ENCODE data around the gene CCL21.

The CCL21 gene

GRCh38 chr9:34674440-34674839 lies 35.5 kb downstream of the CCL21 start:
- Histone ChIP-seq H3K9ac (ENCODE audit: low read length) (no peak overlapping the region), H3K27ac (ENCODE audit: low read depth, low read length, poor library complexity, severe bottlenecking) (no peak overlapping the region), H3K79me2 (ENCODE audit: insufficient read depth, low read length) (no peaks in the 10 kb centered on the region), H3K4me3 (ENCODE audit: low read depth, low read length, poor library complexity, severe bottlenecking) (no peak overlapping the region), H2AFZ (ENCODE audit: low read length) (no peak overlapping the region), H3F3A (ENCODE audit: insufficient read depth, low read length) (no peaks in the 10 kb centered on the region), H3K9me2 (ENCODE audit: low read depth, low read length) (no peaks in the 10 kb centered on the region), H3K4me1 (ENCODE audit: insufficient read depth, low read length, severe bottlenecking) (no peaks in the 10 kb centered on the region), H3K36me3 (ENCODE audit: insufficient read depth, low read length) (no peaks in the 10 kb centered on the region), H3K27me3 (ENCODE audit: insufficient read depth, low read length) (no peaks in the 10 kb centered on the region), H3K4me2 (ENCODE audit: low read length) (no peak overlapping the region), H4K20me1 (ENCODE audit: insufficient read depth, low read length) (no peaks in the 10 kb centered on the region), H3K9me3 (ENCODE audit: low read length) (no peaks in the 10 kb centered on the region)
- TF ChIP-seq EZH2 (IDR thresholded peaks at IDR 0.05; ENCODE audit: borderline replicate concordance, low read length) (no peak), CTCF (IDR thresholded peaks at IDR 0.05; ENCODE audit: low read length) (no peak)

- Histone ChIP-seq H4K20me1 (ENCODE audit: insufficient read depth, low read length) (no peaks in the 10 kb centered on the region), H3F3A (ENCODE audit: insufficient read depth, low read length) (no peaks in the 10 kb centered on the region), H3K4me2 (ENCODE audit: low read length) (no peak overlapping the region), H3K27ac (ENCODE audit: low read depth, low read length, poor library complexity, severe bottlenecking) (no peak overlapping the region), H3K9me3 (ENCODE audit: low read length) (no peaks in the 10 kb centered on the region), H3K9ac (ENCODE audit: low read length) (no peak overlapping the region), H3K4me1 (ENCODE audit: insufficient read depth, low read length, severe bottlenecking) (peaks cover 2% of the 10 kb centered on the region), H2AFZ (ENCODE audit: low read length) (no peak overlapping the region), H3K9me2 (ENCODE audit: low read depth, low read length) (no peaks in the 10 kb centered on the region), H3K4me3 (ENCODE audit: low read depth, low read length, poor library complexity, severe bottlenecking) (no peak overlapping the region), H3K27me3 (ENCODE audit: insufficient read depth, low read length) (no peaks in the 10 kb centered on the region), H3K36me3 (ENCODE audit: insufficient read depth, low read length) (no peaks in the 10 kb centered on the region), H3K79me2 (ENCODE audit: insufficient read depth, low read length) (no peaks in the 10 kb centered on the region)
- TF ChIP-seq CTCF (IDR thresholded peaks at IDR 0.05; ENCODE audit: low read length) (no peak), EZH2 (IDR thresholded peaks at IDR 0.05; ENCODE audit: borderline replicate concordance, low read length) (no peak)
Measured at GRCh38 chr9:34671307-34671706, 38.6 kb downstream of the CCL21 start.

GRCh38 chr9:34669809-34670562 lies 40.0 kb downstream of the CCL21 start:
- no peak overlapping the region for H3K4me3 ChIP-seq (ENCODE audit: low read depth, low read length, poor library complexity, severe bottlenecking)
- peaks cover 5% of the 10 kb centered on the region for H3K4me1 ChIP-seq (ENCODE audit: insufficient read depth, low read length, severe bottlenecking)
- no peaks in the 10 kb centered on the region for H3K9me3 ChIP-seq (ENCODE audit: low read length)

More at GRCh38 chr9:34669809-34670562, 40.0 kb downstream of the CCL21 start:
- H3K9ac ChIP-seq (ENCODE audit: low read length), result no peak overlapping the region
- H3K27me3 ChIP-seq (ENCODE audit: insufficient read depth, low read length), result no peaks in the 10 kb centered on the region
- no peaks in the 10 kb centered on the region for H3K9me2 ChIP-seq (ENCODE audit: low read depth, low read length)
- no peaks in the 10 kb centered on the region for H3K36me3 ChIP-seq (ENCODE audit: insufficient read depth, low read length)
- no peaks in the 10 kb centered on the region for H4K20me1 ChIP-seq (ENCODE audit: insufficient read depth, low read length)
- no peak overlapping the region for H2AFZ ChIP-seq (ENCODE audit: low read length)
- H3K79me2 ChIP-seq (ENCODE audit: insufficient read depth, low read length), result no peaks in the 10 kb centered on the region
- H3K27ac ChIP-seq (ENCODE audit: low read depth, low read length, poor library complexity, severe bottlenecking), result no peak overlapping the region
- H3F3A ChIP-seq (ENCODE audit: insufficient read depth, low read length), result no peaks in the 10 kb centered on the region
- TF ChIP-seq EZH2 (IDR thresholded peaks at IDR 0.05; ENCODE audit: borderline replicate concordance, low read length) (no peak), CTCF (IDR thresholded peaks at IDR 0.05; ENCODE audit: low read length) (no peak)
- no peak overlapping the region for H3K4me2 ChIP-seq (ENCODE audit: low read length)

All from OCI-LY1 (cell line).